Aorta (tissue), 5 donors: Measurements from ENCODE around the gene SCCPDH. TPM values are rescaled to one million over a fixed set of nuclear protein-coding genes. Genes with fewer than 3 reads are reported as not detected.
"Not testable (repeated sequence)": the region's sequence is repeated elsewhere in the genome, so short reads cannot be mapped to it uniquely, and the experiment has no call there.

Source experiments
- ATAC-seq: fragments of 200-7000 bp; cut with Tn5 transposase; one replicate; pipeline ENCODE4 v1.9.1; 2022; ENCODE audit warnings: moderate library complexity; ENCODE audit not compliant: low FRiP score
- DNase-seq, 2 donors: peaks; one replicate each; pipeline ENCODE4 v3.0.0-alpha.2; 2020
- H3K27ac ChIP-seq, 2 donors: one replicate each; pipeline ENCODE4 v1.5.1; 2013; ENCODE audit warnings: low read length in 2 of 2, mild to moderate bottlenecking in 2 of 2, moderate library complexity in 2 of 2, control low read depth in 1 of 2, inconsistent platforms in 1 of 2, low read depth in 1 of 2
- H3K27me3 ChIP-seq, 2 donors: one replicate each; pipeline ENCODE4 v1.6.1; 2013; ENCODE audit warnings: control low read depth in 1 of 2, low read length in 1 of 2, mild to moderate bottlenecking in 1 of 2, moderate library complexity in 1 of 2; ENCODE audit not compliant: insufficient read depth in 2 of 2, control insufficient read depth in 1 of 2
- H3K36me3 ChIP-seq, 2 donors: one replicate each; pipeline ENCODE4 v1.6.1; 2013; ENCODE audit warnings: control low read depth in 1 of 2, low read length in 1 of 2, mild to moderate bottlenecking in 1 of 2; ENCODE audit not compliant: insufficient read depth in 2 of 2, control insufficient read depth in 1 of 2
- H3K4me1 ChIP-seq, 2 donors: one replicate each; pipeline ENCODE4 v1.6.1; 2013; ENCODE audit warnings: low read length in 2 of 2, control low read depth in 1 of 2, mild to moderate bottlenecking in 1 of 2, moderate library complexity in 1 of 2; ENCODE audit not compliant: insufficient read depth in 2 of 2, control insufficient read depth in 1 of 2
- H3K4me3 ChIP-seq, 2 donors: one replicate each; pipeline ENCODE4 v1.5.1; 2013; ENCODE audit warnings: low read length in 2 of 2, control low read depth in 1 of 2, mild to moderate bottlenecking in 1 of 2
- H3K9me3 ChIP-seq: one replicate; pipeline ENCODE4 v1.6.1; 2013; ENCODE audit warnings: mild to moderate bottlenecking, low read length; ENCODE audit not compliant: control insufficient read depth
- WGBS, 2 donors: extraction: QIAGEN DNeasy Blood & Tissue Kit; methylation state at CpG; one replicate each; pipeline ENCODE4 v1.1.7; 2013; 5-methylcytosine and 5-hydroxymethylcytosine counted together
- intact Hi-C, 2 donors: fragments of 100-400 bp; cut with DNase I; formaldehyde crosslinking; loops; one replicate each; pipeline versions ENCODE4 v1.14.2 to v1.15.0; 2022
- polyA plus RNA-seq, 2 donors: library from polyadenylated mRNA; stranded (reverse); fragments of 200-250 nt; gene quantifications; one replicate each; pipeline ENCODE4 v1.2.3, GENCODE V29; 2013
- total RNA-seq, 2 donors: library from RNA; stranded (reverse); fragmentation: NEBNext Ultra II Directional; extraction: Animal tissue kit (Norgen Biotek cat#: 25700); gene quantifications; one replicate each; pipeline ENCODE4 v1.2.1, GENCODE V29; 2021
- donor health status: healthy with polysubstance abuse.
- donor health status: Bipolar disorder and iron deficiency.
- donor health status: DM: no; HTN: no; CAD: no.
- donor health status: DM: no; HTN: no; CAD: no.
- donor health status: DM: yes; HTN: yes; CAD: no.

Gene SCCPDH
- total and polyA plus RNA-seq, 4 donors = 16.6 to 24.8 (median 18.3) TPM

DNA sequence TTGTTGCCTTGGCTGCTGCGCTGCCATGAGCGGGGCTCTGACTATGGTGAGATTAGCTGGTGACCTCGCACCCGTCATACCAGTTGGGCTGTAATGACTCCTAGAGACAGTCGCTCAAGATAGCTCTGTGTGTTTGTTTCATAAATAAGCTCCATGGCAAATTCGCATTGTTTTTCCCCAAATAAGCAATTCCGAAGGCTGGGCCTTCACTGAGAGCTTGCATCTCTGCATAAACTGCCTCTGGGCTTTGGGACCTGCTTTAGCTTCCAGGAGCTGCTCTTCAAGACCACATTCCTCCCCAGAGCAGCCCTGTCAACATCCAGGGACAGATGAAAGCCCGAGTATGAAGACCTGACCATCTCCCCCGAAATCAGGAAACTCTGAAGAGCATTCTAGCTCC, 40.7 kb upstream of the SCCPDH start:
- no peaks in the 10 kb centered on the region for H3K9me3 ChIP-seq
- ATAC-seq = no peak
- intact Hi-C loops = no loop called here
- H3K27ac ChIP-seq = no peak overlapping the region
- no peak for DNase-seq
- no peaks in the 10 kb centered on the region for H3K36me3 ChIP-seq
- no peaks in the 10 kb centered on the region for H3K4me1 ChIP-seq
- no peak overlapping the region for H3K4me3 ChIP-seq
- no peaks in the 10 kb centered on the region for H3K27me3 ChIP-seq
- 94 to 95% methylated on average over 9 of the region's 9 CpGs for whole genome bisulfite sequencing, 2 donors

DNA sequence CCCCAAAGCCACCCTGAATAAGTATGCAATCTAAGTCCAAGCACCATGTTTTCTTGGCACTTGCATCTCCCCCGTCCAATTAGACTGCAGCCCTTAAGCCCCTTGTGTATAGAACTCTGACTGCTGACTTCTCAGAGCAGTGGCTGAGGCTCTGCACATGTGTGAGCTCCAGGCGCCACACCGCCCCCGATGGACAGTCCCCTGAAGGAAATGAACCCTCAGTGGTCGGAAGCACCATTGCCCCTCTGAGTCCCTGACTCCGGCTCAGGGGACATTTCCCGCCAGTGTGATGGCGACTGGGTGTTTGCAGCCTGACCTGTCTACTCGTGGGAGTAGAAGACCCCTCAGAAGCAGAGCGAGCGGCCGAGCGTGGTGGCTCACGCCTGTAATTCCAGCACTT, 37.2 kb upstream of the SCCPDH start:
- no peaks in the 10 kb centered on the region for H3K4me1 ChIP-seq
- H3K9me3 ChIP-seq = no peaks in the 10 kb centered on the region
- no peak overlapping the region for H3K4me3 ChIP-seq
- no peak for DNase-seq
- no peaks in the 10 kb centered on the region for H3K27me3 ChIP-seq
- H3K27ac ChIP-seq = no peak overlapping the region
- intact Hi-C loops = no loop called here
- no peaks in the 10 kb centered on the region for H3K36me3 ChIP-seq
- 76 to 80% methylated on average over 14 of the region's 14 CpGs for WGBS, 2 donors
- ATAC-seq = no peak

DNA sequence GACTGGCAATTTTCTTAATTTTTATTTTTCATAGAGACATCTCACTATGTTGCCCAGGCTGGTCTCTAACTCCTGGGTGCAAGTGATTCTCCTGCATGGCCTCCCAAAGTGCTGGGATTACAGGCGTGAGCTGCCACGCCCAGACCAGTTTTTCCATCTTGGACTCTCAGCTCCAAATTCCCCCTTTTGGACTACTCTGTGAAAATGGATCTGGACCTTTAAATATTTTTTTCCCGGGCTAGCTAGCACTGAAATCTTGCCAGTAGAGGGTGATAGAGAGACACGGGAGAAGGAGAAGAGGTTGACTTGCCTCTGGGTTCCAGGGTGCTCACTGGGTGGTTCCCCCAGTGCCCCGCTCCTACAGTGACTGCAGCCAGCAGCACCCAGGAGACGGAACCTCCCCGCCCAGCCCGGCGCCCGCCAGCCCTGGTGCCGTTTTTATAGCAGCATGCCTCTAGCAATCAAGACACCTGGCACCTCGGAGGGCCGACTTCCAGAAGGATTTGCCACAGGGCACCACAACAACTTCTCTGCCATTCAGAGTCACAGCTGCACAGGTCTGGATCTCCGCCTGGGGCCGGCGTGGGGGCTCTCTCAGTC, 34.7 kb upstream of the SCCPDH start:
- Histone ChIP-seq H3K36me3 (no peaks in the 10 kb centered on the region), H3K9me3 (no peaks in the 10 kb centered on the region), H3K27ac (no peak overlapping the region), H3K4me1 (no peaks in the 10 kb centered on the region), H3K27me3 (no peaks in the 10 kb centered on the region), H3K4me3 (no peak overlapping the region)
- WGBS, 2 donors = 3 to 4% methylated on average over 16 of the region's 16 CpGs
- ATAC-seq (peak; percentile 90), DNase-seq (peak; percentile 69 to 82)
- intact Hi-C loops = loop anchor here (10.0 kb wide), 1 partner anchor 125 kb away; the partner anchor contains the start of genes CNST (in 2 of the 2) and TFB2M (in 2 of the 2)

DNA sequence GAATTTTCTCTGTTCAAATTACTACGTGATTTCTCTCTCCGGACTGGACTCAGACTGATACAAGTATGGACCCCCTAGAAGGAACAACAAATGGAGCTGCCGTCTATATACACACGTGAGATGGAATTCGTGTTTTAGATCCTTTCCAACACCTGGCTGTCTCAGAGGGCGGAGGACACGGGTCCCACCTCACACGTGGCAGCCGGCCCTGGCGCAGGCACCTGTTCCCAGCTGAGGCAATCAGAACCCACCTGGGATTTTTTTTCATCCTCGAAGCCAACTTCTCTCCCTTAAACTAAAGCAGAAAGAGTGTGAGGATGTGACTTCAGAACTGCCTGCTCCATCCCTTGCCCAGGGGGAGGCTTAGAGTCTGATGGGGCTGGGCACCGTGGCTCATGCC, 34.1 kb upstream of the SCCPDH start:
- H3K9me3 ChIP-seq = no peaks in the 10 kb centered on the region
- no peaks in the 10 kb centered on the region for H3K27me3 ChIP-seq
- no peak overlapping the region for H3K4me3 ChIP-seq
- no peaks in the 10 kb centered on the region for H3K36me3 ChIP-seq
- 69 to 70% methylated on average over 12 of the region's 12 CpGs for WGBS, 2 donors
- H3K27ac ChIP-seq = no peak overlapping the region
- H3K4me1 ChIP-seq = no peaks in the 10 kb centered on the region
- no peak for DNase-seq
- ATAC-seq = no peak
- intact Hi-C loops = loop anchor here (10.0 kb wide), 1 partner anchor 125 kb away; the partner anchor contains the start of genes CNST (in 2 of the 2) and TFB2M (in 2 of the 2)

DNA sequence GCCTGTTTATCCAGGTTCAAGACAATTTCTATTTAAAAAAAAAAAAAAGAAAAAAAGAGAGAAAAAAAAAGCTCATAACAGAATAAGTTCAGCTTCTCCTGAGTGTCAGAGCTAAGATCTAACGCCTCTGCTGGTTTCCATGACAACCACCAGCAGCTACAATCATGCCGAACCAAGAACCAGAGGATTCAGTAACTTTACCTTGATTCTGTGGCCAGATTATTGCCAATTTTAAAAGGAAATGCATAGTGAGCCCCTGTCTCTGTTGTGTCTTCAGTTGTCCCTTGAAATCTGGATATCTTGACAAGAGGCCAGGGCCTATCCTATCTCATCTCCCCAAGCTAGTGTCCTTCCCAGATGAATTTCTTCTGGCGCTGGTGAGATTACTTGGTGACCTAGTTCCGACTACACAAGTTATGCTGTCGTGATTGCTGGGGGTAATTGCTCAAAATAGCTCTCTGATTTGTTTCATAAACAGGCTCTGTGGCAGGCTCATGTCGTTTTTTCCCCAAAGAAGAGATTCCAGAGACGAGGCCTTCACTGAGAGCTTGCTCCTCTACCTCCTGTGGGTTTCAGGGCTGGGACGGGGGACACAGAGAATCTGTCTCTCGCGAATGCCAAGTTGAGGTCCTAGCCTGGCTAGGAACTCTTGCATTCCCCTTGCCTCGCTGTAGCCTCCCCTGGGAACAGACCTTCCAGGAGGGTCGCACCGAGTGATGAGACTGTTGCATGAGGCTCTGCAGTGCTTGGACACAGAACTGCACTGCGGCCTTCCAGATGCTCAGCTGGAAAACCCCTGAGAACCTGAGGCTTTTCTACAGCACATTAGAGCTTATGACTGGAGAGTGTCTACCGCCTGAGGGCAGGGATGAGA, 32.4 kb upstream of the SCCPDH start:
- H3K36me3 ChIP-seq = no peaks in the 10 kb centered on the region
- no peak overlapping the region for H3K4me3 ChIP-seq
- DNase-seq (no peak), ATAC-seq (no peak)
- no peak overlapping the region for H3K27ac ChIP-seq
- no peaks in the 10 kb centered on the region for H3K27me3 ChIP-seq
- 74 to 75% methylated on average over 15 of the region's 15 CpGs for WGBS, 2 donors
- H3K9me3 ChIP-seq = no peaks in the 10 kb centered on the region
- intact Hi-C loops = loop anchor here (10.0 kb wide), 1 partner anchor 127 kb away; the partner anchor contains the start of genes CNST (in 2 of the 2) and TFB2M (in 2 of the 2)
- no peaks in the 10 kb centered on the region for H3K4me1 ChIP-seq

DNA sequence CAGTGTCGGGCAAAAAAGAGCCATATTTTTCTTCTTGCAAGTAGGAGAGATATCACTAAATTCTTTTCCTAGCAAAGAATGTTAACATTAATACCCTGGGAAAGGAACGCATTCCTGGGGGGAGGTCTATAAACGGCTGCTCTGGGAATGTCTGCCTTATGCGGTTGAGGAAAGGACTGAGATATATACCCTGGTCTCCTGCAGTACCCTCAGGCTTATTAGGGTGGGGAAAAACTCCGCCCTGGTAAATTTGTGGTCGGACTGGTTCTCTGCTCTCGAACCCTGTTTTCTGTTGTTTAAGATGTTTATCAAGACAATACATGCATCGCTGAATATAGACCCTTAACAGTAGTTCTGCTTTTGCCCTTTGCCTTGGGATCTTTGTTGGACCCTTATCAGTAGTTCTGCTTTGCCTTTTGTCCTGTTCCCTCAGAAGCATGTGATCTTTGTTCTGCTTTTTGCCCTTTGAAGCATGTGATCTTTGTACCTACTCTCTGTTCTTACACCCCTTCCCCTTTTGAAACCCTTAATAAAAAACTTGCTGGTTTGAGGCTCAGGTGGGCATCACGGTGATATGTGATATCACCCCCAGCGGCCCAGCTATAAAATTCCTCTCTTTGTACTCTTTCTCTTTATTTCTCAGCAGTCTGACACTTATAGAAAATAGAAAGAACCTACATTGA, 29.9 kb upstream of the SCCPDH start:
- not testable (repeated sequence) for H3K27me3 ChIP-seq, H3K27ac ChIP-seq, H3K9me3 ChIP-seq, DNase-seq, H3K4me3 ChIP-seq, H3K4me1 ChIP-seq, ATAC-seq, H3K36me3 ChIP-seq
- intact Hi-C loops = loop anchor here (10.0 kb wide), 1 partner anchor 130 kb away; the partner anchor contains the start of genes CNST (in 2 of the 2) and TFB2M (in 2 of the 2)
- WGBS, 2 donors = 74 to 80% methylated on average over 10 of the region's 10 CpGs

DNA sequence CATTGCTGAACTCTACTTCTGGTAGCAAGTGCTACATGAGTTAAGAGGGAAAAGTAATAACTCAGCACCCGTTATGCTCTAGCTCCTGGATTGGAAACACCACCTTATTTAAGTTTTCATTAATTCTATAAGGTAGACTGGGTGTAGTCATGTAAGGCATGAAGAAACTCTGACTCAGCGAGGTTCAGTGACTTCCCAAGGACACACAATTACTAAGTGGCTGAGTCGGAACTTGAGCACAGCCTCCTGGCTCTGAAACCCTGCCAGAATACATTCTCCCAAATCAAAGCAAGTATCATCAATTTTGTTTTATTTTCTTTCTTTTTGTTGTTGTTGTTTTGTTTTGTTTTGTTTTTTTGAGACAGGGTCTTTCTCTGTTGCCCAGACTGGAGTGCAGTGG, 29.1 kb upstream of the SCCPDH start:
- 88 to 90% methylated on average over 3 of the region's 3 CpGs for WGBS, 2 donors
- Histone ChIP-seq H3K9me3 (no peaks in the 10 kb centered on the region), H3K4me3 (no peak overlapping the region), H3K36me3 (no peaks in the 10 kb centered on the region), H3K27ac (no peak overlapping the region), H3K4me1 (no peaks in the 10 kb centered on the region), H3K27me3 (no peaks in the 10 kb centered on the region)
- DNase-seq (no peak), ATAC-seq (no peak)
- intact Hi-C loops = loop anchor here (5.0 to 10.0 kb wide), 2 partner anchors 130 to 188 kb away; partner anchors contain the start of genes CNST (in 2 of the 2), TFB2M (in 2 of the 2) and SMYD3 (in 1 of the 2)

DNA sequence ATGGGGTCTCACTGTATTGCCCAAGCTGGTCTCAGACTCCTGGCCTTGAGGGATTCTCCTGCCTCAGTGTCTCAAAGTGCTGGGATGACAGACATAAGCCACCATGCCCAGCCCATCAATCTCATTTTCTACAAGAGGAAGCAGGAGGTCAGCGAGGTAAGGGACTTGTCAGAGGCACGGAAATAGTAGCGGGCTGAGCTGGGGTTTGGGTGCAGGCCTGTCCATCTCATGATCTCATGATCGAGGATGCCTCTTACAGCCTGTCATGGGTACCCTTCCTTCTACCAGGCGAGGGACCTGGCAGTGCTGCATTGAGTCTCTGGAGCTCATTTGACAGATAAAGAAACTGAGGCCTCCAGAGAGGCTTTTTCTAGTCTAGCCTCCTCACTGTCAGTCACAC, 28.5 kb upstream of the SCCPDH start:
- Histone ChIP-seq H3K27me3 (no peaks in the 10 kb centered on the region), H3K4me3 (no peak overlapping the region), H3K4me1 (no peaks in the 10 kb centered on the region), H3K9me3 (no peaks in the 10 kb centered on the region), H3K36me3 (no peaks in the 10 kb centered on the region), H3K27ac (no peak overlapping the region)
- WGBS, 2 donors = 93 to 99% methylated on average over 5 of the region's 5 CpGs
- DNase-seq (no peak), ATAC-seq (no peak)
- intact Hi-C loops = loop anchor here (5.0 to 10.0 kb wide), 2 partner anchors 131 to 188 kb away; partner anchors contain the start of genes CNST (in 2 of the 2), TFB2M (in 2 of the 2) and SMYD3 (in 1 of the 2)
